Heart right ventricle (tissue), 16 donors: ENCODE results near the gene SPACA6. TPM values are rescaled to one million over a fixed set of nuclear protein-coding genes. Genes with fewer than 3 reads are reported as not detected.

Experiments
- ATAC-seq, 8 donors: fragments of 200-7000 bp; cut with Tn5 transposase; one replicate each; pipeline ENCODE4 v1.9.1; 2020; ENCODE audit warnings: mild to moderate bottlenecking in 8 of 8, moderate library complexity in 8 of 8, moderate number of reproducible peaks in 1 of 8
- DNase-seq, 2 donors: peaks; one replicate each; pipeline ENCODE4 v3.0.0-alpha.2; 2020
- H3K27ac ChIP-seq, 10 donors: fragments of 200-600 bp; sonication (generic) in 2 of 10; one replicate each; pipeline versions ENCODE4 v1.5.0 to v1.8.0; 2020 to 2022; ENCODE audit warnings: mild to moderate bottlenecking in 3 of 10
- H3K27me3 ChIP-seq, 7 donors: fragments of 200-600 bp; one replicate each; pipeline ENCODE4 v1.8.0; 2021 to 2022; ENCODE audit warnings: mild to moderate bottlenecking in 2 of 7
- H3K36me3 ChIP-seq, 9 donors: fragments of 200-600 bp; sonication (generic) in 1 of 9; one replicate each; pipeline versions ENCODE4 v1.5.0 to v1.8.0; 2020 to 2022; ENCODE audit warnings: mild to moderate bottlenecking in 2 of 9
- H3K4me1 ChIP-seq, 9 donors: fragments of 200-600 bp; sonication (generic) in 1 of 9; one replicate each; pipeline versions ENCODE4 v1.5.0 to v1.8.0; 2020 to 2022; ENCODE audit warnings: mild to moderate bottlenecking in 4 of 9
- H3K4me3 ChIP-seq, 10 donors: fragments of 200-600 bp; sonication (generic) in 2 of 10; one replicate each; pipeline versions ENCODE4 v1.5.0 to v1.8.0; 2020 to 2022; ENCODE audit warnings: mild to moderate bottlenecking in 7 of 10, moderate library complexity in 2 of 10
- H3K9me3 ChIP-seq, 11 donors: fragments of 200-600 bp in 10 of 11; sonication (generic) in 2 of 11; one replicate each; pipeline versions ENCODE4 v1.5.0 to v1.8.0; 2013 to 2022; ENCODE audit warnings: mild to moderate bottlenecking in 2 of 11, control low read depth in 1 of 11, moderate library complexity in 1 of 11
- CTCF ChIP-seq, 9 donors: fragments of 200-600 bp; sonication (generic) in 2 of 9; IDR thresholded peaks; one replicate each; pipeline versions ENCODE4 v1.5.0 to v1.8.0; 2021 to 2022; ENCODE audit warnings: antibody characterized with exemption in 9 of 9, mild to moderate bottlenecking in 5 of 9, moderate library complexity in 1 of 9
- WGBS, 2 donors: extraction: QIAGEN DNeasy Blood & Tissue Kit; methylation state at CpG; one replicate each; pipeline ENCODE4 v1.1.7; 2013; ENCODE audit warnings: inconsistent platforms in 1 of 2; 5-methylcytosine and 5-hydroxymethylcytosine counted together
- intact Hi-C, 10 donors: fragments of 100-400 bp; cut with DNase I; formaldehyde crosslinking; loops; one replicate each; pipeline versions ENCODE4 v1.11.1 to v1.14.2; 2022
- polyA plus RNA-seq, 2 donors: library from polyadenylated mRNA; stranded (reverse); fragments of 200-250 nt; gene quantifications; one replicate each; pipeline ENCODE4 v1.2.3, GENCODE V29; 2013
- total RNA-seq, 10 donors: library from RNA; stranded (reverse); fragmentation: NEBNext Ultra II Directional in 3 of 10; extraction: Animal tissue kit (Norgen Biotek cat#: 25700) in 3 of 10; gene quantifications; one replicate each; pipeline versions ENCODE4 v1.2.1 to v1.2.4, GENCODE V29; 2021 to 2023
- donor health status: Arrhythmogenic right ventricular cardiomyopathy.
- donor health status: ischemic (EF 13 %, LVEDD 7.1; RV severe dilation, severe dysfunction).
- donor health status: healthy with polysubstance abuse.
- donor health status: DM: no; HTN: yes; CAD: no.
- donor health status: DM: no; HTN: no; CAD: no.
- donor health status: ischemic (EF 25% LVEDD 6.9; RV normal size, moderate dysfunction).
- donor health status: ischemic (EF 25% LVEDD 5.7; RV mildly dilated, moderate dysfunction).
- donor health status: healthy.
- donor health status: DM: yes; HTN: yes; CAD: no.
- donor health status: Ischemic cardiomyopathy.
- donor health status: ischemic (EF 35%, LVEDD 5.7; RV mildly dilated, moderate dysfunction).
- donor health status: nonischemic (EF 11% LVEDD 7.7; RV severe dilation, severe dysfunction).
- donor health status: DM: yes; HTN: yes; CAD: no.
- donor health status: PGD.
- donor health status: ischemic (EF 29% LVEDD 5.4; RV normal size, mild dysfunction).
- donor health status: nonischemic (EF 23%, LVEDD 6.1; RV moderate dilation, normal function).

Gene SPACA6
- total and polyA plus RNA-seq, 12 donors = 6.4 to 45.1 (median 10.1) TPM

GRCh38 chr19:51694318-51695085, 1.4 kb downstream of the SPACA6 start:
- Histone ChIP-seq H3K4me3 (no peak overlapping the region), H3K4me1 (peaks cover 6 to 41% (median 30%) of the 10 kb centered on the region in 9 donors), H3K27me3 (peaks cover 0 to 12% (median 0%) of the 10 kb centered on the region in 7 donors), H3K9me3 (no peaks in the 10 kb centered on the region), H3K27ac (no peak overlapping the region), H3K36me3 (peaks cover 0 to 75% (median 27%) of the 10 kb centered on the region in 9 donors)
- ATAC-seq (no peak), DNase-seq (no peak)
- intact Hi-C loops = no loop called here
- 78 to 83% methylated on average over 10 of the region's 10 CpGs for WGBS, 2 donors
- no peak for TF ChIP-seq CTCF (IDR thresholded peaks at IDR 0.05)

DNA sequence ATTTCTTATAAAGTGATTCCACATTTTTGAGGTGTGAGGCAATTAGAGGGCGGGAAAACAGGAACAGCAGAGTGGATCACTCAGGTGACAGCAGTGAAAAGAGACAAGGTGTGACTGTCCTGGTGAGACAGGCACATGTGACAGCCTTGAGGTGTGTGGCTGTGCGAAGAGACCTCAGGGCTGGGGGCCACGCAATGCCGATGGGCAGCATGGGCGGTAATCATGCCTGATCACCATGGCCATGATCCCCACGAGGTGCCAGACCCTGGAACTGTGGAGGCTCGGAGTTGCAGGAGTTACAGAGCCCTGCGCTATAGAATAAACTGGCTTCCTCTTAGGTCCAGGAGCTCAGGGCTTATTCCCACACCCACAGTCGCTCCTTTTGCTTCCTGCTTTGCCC, 2.0 kb downstream of the SPACA6 start:
- intact Hi-C loops = no loop called here
- no peak for DNase-seq
- peak overlapping the region in 1 of 10 donors; percentile 23 for H3K27ac ChIP-seq
- no peak for TF ChIP-seq CTCF (IDR thresholded peaks at IDR 0.05)
- H3K9me3 ChIP-seq = no peaks in the 10 kb centered on the region
- peaks cover 6 to 41% (median 30%) of the 10 kb centered on the region in 9 donors for H3K4me1 ChIP-seq
- H3K27me3 ChIP-seq = peaks cover 0 to 8% (median 0%) of the 10 kb centered on the region in 7 donors
- H3K36me3 ChIP-seq = peaks cover 0 to 80% (median 27%) of the 10 kb centered on the region in 9 donors
- WGBS, 2 donors = 90% methylated on average over 9 of the region's 9 CpGs
- no peak overlapping the region for H3K4me3 ChIP-seq
- no peak for ATAC-seq

DNA sequence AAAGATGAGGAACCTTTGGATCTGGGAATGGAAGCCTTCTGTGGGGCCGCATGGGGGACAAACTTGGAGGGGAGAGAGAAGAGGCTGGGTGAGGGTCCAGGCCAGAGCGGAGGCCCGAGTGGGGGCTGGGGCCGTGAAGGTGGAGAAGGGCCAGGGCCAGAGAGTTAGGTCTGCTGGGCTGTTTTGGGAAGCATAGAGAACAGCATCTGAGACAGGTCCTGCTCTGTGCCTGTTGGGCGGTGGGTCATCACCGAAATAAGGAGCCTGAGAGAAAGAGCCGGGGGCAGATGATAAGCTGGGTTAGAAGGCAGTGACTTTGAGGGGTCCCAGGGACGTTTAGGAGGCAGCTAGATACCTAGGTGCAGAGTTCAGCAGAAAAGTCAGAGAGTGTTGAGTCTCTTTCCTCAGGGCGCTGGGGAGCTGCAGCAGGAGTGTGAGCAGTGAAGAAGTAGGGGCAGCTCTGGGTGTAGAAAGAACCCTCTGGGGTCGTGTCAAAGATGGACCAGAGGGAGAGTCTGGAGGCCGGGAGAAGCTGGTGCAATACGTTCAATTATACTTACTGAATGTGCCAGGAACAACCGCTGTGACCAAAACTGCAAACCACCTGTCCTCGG, 2.7 kb downstream of the SPACA6 start:
- no peak for ATAC-seq
- Histone ChIP-seq H3K9me3 (no peaks in the 10 kb centered on the region), H3K4me1 (peaks cover 6 to 41% (median 25%) of the 10 kb centered on the region in 9 donors), H3K27ac (peak overlapping the region in 1 of 10 donors; percentile 23), H3K4me3 (no peak overlapping the region), H3K36me3 (peaks cover 0 to 88% (median 27%) of the 10 kb centered on the region in 9 donors), H3K27me3 (peaks cover 0 to under 1% (median 0%) of the 10 kb centered on the region in 7 donors)
- DNase-seq = no peak
- no peak for TF ChIP-seq CTCF (IDR thresholded peaks at IDR 0.05)
- intact Hi-C loops = no loop called here
- WGBS, 2 donors = 88 to 89% methylated on average over 14 of the region's 14 CpGs

DNA sequence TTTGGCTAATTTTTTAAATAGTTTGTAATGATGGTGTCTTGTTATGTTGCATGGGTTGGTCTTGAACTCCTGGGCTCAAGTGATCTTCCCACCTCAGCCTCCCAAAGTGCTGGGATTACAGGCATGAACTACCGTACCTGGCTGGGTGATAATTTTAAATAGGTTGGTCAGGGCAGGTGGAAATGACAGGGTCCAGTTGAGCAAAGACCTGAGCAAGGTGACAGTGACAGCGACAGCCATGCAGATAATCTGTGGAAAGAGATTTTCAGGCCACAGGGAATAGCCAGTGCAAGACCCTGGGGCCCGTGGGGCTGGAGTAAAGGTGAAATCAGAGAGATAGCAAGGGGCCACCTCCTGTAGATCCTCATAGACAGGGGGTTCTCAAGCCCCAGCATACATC, 3.5 kb downstream of the SPACA6 start:
- H3K36me3 ChIP-seq = peaks cover 0 to 96% (median 27%) of the 10 kb centered on the region in 9 donors
- intact Hi-C loops = no loop called here

More for the DNA sequence above, 3.5 kb downstream of the SPACA6 start:
- Histone ChIP-seq H3K4me3 (no peak overlapping the region), H3K4me1 (peaks cover 2 to 35% (median 20%) of the 10 kb centered on the region in 9 donors), H3K27me3 (no peaks in the 10 kb centered on the region), H3K27ac (no peak overlapping the region), H3K9me3 (no peaks in the 10 kb centered on the region)
- no peak for ATAC-seq
- no peak for TF ChIP-seq CTCF (IDR thresholded peaks at IDR 0.05)
- 87 to 90% methylated on average over 3 of the region's 3 CpGs for WGBS, 2 donors
- no peak for DNase-seq
